NB4 (cell line): ENCODE data around the gene SMAD7.

ENCODE experiments used
- CTCF ChIP-seq: IDR thresholded peaks from one replicate; pipeline ENCODE4 v1.5.1; 2012; ENCODE audit warnings: low read depth, low read length
- MAX ChIP-seq: IDR thresholded peaks from 2 replicates; pipeline ENCODE4 v1.6.1; 2011; ENCODE audit warnings: low read depth, low read length
- MYC ChIP-seq: IDR thresholded peaks from 2 replicates; pipeline ENCODE4 v1.6.1; 2011; ENCODE audit warnings: low read depth, low read length

DNA sequence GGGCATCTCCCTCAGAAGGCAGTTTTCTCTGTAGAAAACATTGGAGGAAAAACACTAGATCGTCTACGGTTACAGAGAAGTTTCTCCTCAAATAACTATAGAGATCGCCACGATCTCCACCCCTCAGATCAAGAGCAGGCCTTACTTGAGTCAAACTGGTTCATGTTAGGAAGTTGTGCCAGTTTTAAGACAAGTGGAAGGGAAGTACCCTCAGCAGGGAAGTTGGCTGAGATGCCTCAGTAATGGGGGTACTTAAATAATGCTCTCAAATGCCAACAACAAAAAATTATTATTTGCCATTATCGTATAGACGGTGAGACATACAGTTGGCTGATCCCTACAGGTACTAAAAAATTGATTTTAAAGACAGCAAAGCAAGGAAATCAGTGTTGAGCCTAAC, 8.2 kb upstream of the SMAD7 start:
- TF ChIP-seq CTCF (no peak), MAX (no peak), MYC (no peak)
